ENCODE data around the gene STAMBP. TPM values are rescaled to one million over a fixed set of nuclear protein-coding genes. Genes with fewer than 3 reads are reported as not detected.

Gene STAMBP
- polyA plus RNA-seq, 3 donors = 26.0 to 40.8 (median 40.7) TPM

DNA sequence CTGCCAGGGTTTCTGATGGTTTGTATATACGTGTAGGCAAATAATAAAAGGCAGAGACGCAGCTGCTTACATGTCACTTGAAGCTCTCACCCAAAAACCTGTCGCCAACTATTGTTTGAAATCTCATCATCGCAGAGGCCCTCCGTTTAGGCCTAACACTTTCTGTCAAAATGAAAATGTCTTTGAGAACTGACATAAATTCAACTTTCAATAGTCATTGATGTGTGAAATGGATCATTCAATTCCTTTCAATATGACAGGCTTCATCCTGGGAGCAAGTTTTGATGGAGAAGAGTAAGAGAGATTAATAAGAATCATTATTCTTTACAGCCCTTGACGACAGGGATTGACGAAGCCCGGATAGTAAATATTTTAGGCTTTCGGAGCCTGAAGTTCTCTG, 66.7 kb downstream of the STAMBP start:
- H3K4me1 ChIP-seq (ENCODE audit: control insufficient read depth in 1 of 2, insufficient read depth in 2 of 2, low read length in 2 of 2) = peaks cover 6 to 10% of the 10 kb centered on the region in 2 donors
- TF ChIP-seq CTCF (IDR thresholded peaks at IDR 0.05) = no peak
- WGBS (ENCODE audit: insufficient coverage) = 83% methylated on average over 1 of the region's 9 CpGs
- no peaks in the 10 kb centered on the region for H3K36me3 Mint-ChIP-seq
- H3K9ac ChIP-seq (ENCODE audit: insufficient read depth, low read length, poor library complexity, severe bottlenecking) = no peak overlapping the region
- no peak overlapping the region for H2AFZ ChIP-seq (ENCODE audit: insufficient read depth, low read depth, low read length, poor library complexity, severe bottlenecking)
- no peak overlapping the region for H3K4me3 Mint-ChIP-seq
- intact Hi-C loops (cut with micrococcal nuclease) = no loop called here
- no peaks in the 10 kb centered on the region for H3K79me2 ChIP-seq (ENCODE audit: insufficient read depth, low read length)
- peaks cover 19% of the 10 kb centered on the region for H3K4me1 Mint-ChIP-seq
- H3K4me2 ChIP-seq (replicated peaks; ENCODE audit: extremely low read depth, low read length, poor library complexity, severe bottlenecking) = no peak overlapping the region
- H4K20me1 ChIP-seq (ENCODE audit: insufficient read depth, low read length) = no peaks in the 10 kb centered on the region
- DNase-seq = no peak
- no peak overlapping the region for H3K27ac ChIP-seq (ENCODE audit: low read depth in 1 of 2, low read length in 2 of 2)
- peaks cover 0 to 5% (median 2%) of the 10 kb centered on the region in 3 donors for H3K27me3 Mint-ChIP-seq (ENCODE audit: low read depth in 3 of 3)
- H3K27me3 ChIP-seq (ENCODE audit: control insufficient read depth in 2 of 2, insufficient read depth in 2 of 2, low read length in 2 of 2) = no peaks in the 10 kb centered on the region
- no peaks in the 10 kb centered on the region for H3K9me3 Mint-ChIP-seq
- no peak overlapping the region for H3K4me3 ChIP-seq (replicated peaks in 1 of 3; ENCODE audit: low read depth in 2 of 3, low read length in 3 of 3)
- no peaks in the 10 kb centered on the region for H3K36me3 ChIP-seq (replicated peaks in 1 of 2; ENCODE audit: control insufficient read depth in 1 of 2, insufficient read depth in 2 of 2, low read length in 2 of 2)
- H3K9me3 ChIP-seq (replicated peaks in 1 of 2; ENCODE audit: control insufficient read depth in 1 of 2, insufficient read depth in 1 of 2, low read length in 2 of 2) = no peaks in the 10 kb centered on the region
- H3K27ac Mint-ChIP-seq = no peak overlapping the region

GRCh38 chr2:73896362-73897239, 67.8 kb downstream of the STAMBP start:
- H3K4me3 ChIP-seq (replicated peaks in 1 of 3; ENCODE audit: low read depth in 2 of 3, low read length in 3 of 3) = no peak overlapping the region
- H3K27ac Mint-ChIP-seq = peak overlapping the region in 3 of 7 donors; percentile 24 to 28 (median 26)
- H3K36me3 ChIP-seq (replicated peaks in 1 of 2; ENCODE audit: control insufficient read depth in 1 of 2, insufficient read depth in 2 of 2, low read length in 2 of 2) = no peaks in the 10 kb centered on the region
- H3K4me1 ChIP-seq (ENCODE audit: control insufficient read depth in 1 of 2, insufficient read depth in 2 of 2, low read length in 2 of 2) = peaks cover 6 to 10% of the 10 kb centered on the region in 2 donors
- H3K27ac ChIP-seq (ENCODE audit: low read depth in 1 of 2, low read length in 2 of 2) = no peak overlapping the region
- peaks cover 19% of the 10 kb centered on the region for H3K4me1 Mint-ChIP-seq
- no peaks in the 10 kb centered on the region for H3K79me2 ChIP-seq (ENCODE audit: insufficient read depth, low read length)
- no peak for DNase-seq
- H3K27me3 ChIP-seq (ENCODE audit: control insufficient read depth in 2 of 2, insufficient read depth in 2 of 2, low read length in 2 of 2) = no peaks in the 10 kb centered on the region
- H3K27me3 Mint-ChIP-seq (ENCODE audit: low read depth in 3 of 3) = peaks cover 0 to 5% (median 2%) of the 10 kb centered on the region in 3 donors
- H3K9me3 ChIP-seq (replicated peaks in 1 of 2; ENCODE audit: control insufficient read depth in 1 of 2, insufficient read depth in 1 of 2, low read length in 2 of 2) = no peaks in the 10 kb centered on the region
- peak overlapping the region; percentile 8 for H3K9ac ChIP-seq (ENCODE audit: insufficient read depth, low read length, poor library complexity, severe bottlenecking)
- H3K4me3 Mint-ChIP-seq = no peak overlapping the region
- no peaks in the 10 kb centered on the region for H3K9me3 Mint-ChIP-seq
- no peaks in the 10 kb centered on the region for H3K36me3 Mint-ChIP-seq
- TF ChIP-seq CTCF (IDR thresholded peaks at IDR 0.05) = no peak
- intact Hi-C loops (cut with micrococcal nuclease) = no loop called here
- 10% methylated on average over 9 of the region's 15 CpGs for WGBS (ENCODE audit: insufficient coverage)
- no peaks in the 10 kb centered on the region for H4K20me1 ChIP-seq (ENCODE audit: insufficient read depth, low read length)
- peak overlapping the region; percentile 65 for H2AFZ ChIP-seq (ENCODE audit: insufficient read depth, low read depth, low read length, poor library complexity, severe bottlenecking)
- no peak overlapping the region for H3K4me2 ChIP-seq (replicated peaks; ENCODE audit: extremely low read depth, low read length, poor library complexity, severe bottlenecking)
